CD4-positive, alpha-beta T cell treated with Interleukin-6 for 4 hours (primary cell): Measurements from ENCODE around the gene ADPGK.
"Not testable (repeated sequence)": the region's sequence is repeated elsewhere in the genome, so short reads cannot be mapped to it uniquely, and the experiment has no call there.

Experiments
- DNase-seq: peaks from one replicate; pipeline ENCODE4 v3.0.0-alpha.2; 2020; ENCODE audit warnings: mixed read lengths

Gene ADPGK

DNA sequence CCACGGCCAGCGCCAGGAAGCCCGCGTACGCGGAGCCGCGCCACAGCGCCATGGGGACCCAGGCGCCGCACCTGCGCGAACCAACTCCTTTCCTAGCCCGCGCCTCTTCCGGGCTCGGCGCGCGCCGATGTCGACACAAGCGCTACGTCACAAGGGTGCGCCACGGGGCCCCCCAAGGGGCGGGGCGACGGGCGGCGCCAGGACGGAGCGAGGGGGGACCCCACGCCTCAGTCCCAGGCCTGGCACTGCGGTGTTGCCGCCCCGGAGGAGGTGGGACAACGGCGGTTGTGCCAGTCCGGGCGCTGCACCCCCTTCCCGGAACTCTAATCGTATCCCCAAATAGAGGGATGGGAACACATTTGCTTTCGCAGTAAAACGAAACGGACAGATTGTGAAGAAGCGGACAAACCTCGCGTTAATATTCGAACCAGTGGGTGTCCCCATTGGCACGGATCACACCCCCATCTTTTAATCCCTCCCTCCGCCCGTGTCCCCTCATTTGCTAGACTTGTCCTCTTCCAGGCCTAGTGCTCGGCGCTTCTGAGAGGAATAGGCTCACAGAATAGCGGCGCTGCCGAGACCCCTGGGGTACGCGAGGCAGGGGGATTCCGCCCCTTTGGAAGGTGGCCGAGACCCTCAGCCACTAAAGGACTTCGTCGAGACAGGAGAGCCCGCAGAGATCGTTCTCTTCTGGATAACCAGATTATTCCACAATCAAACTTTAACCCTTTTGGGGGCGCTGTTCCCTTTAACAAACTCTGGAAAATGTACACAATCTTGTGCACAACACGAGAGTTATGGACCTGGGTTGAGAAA lies at the start of gene ADPGK:
Gene ADPGK (minus strand): TSS at position 119 of the 816 bp plus-strand sequence. CDS start 67 bp downstream, at position 52.
- peak; percentile 93 for DNase-seq

DNA sequence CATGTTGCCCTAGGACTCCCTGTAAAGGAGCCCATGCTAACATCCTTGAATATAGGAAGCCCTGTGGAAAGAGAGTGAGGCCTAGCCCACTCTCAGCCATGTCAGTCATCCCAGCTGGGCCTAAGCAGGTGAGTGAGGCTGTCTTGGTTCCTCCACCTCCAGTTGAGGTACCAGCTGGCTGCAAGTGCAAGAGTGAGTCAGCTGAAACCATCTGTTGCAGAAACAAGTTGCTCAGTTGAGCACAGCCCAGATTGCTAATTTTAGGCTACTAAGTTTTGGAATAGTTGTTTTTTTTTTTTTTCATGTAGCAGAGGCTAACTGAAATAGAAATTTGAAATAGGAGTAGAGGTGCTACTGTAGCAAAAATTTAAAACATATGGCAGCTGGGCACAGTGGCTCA lies 43.7 kb upstream of the ADPGK start:
- DNase-seq, result no peak

DNA sequence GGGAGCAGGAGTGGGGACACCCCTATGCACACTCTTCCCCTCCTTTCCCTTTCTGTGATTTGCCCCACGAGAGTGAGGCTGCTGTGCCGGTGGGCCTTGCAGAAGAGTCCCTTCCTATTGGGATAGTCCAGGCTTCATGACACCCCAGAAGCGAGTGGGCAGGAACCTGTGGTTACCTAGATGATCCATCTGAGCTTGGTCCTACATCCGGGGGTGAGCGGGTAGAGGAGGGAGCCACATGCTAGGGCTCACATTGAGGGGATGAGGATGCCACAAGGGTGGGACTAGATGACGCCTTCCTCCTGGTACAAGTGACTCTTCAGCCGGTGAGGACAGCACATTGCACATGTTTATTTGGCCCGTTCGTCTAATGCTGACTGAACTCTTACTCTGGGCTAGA lies 43.1 kb upstream of the ADPGK start:
- no peak for DNase-seq

DNA sequence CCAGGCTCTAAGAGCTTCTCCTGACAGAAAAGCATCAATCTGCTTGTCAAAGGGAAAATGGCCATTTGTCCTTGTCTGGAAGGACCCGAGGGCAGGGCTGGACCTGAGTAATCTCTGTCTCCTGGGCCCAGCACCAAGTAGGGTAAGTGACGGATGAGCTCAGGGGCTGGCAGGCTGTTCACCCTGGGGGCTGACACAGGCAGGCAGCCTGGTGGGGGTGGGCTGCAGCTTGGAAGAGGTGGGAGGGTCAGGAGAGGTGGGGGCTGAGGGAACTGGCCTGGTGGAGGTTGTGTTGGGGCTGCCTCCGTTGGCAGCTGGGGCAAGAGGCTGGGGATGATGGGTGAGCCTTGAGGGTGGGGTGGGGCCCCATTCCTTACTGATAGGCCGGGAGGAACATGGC lies 42.3 kb upstream of the ADPGK start:
- DNase-seq, result no peak

DNA sequence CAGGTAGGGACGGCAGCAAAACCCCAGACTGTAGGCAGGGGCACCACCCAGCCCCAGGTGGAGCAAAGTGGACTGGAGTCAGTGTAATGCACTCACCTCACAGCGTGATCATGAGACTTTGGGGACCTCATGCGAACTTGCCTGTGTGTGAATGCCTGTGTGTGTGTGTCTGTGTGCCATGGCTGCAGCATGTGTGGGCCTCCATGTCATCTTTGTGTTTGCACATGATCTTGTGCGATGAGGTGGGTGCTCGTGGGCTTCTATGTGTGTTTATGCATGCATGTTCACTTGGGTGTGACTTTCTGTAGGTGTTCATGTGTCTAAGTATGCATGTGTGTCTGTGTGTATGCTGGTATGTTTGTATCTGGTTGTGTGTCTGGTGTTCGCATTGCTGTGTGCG lies 41.2 kb upstream of the ADPGK start:
- DNase-seq, result no peak

DNA sequence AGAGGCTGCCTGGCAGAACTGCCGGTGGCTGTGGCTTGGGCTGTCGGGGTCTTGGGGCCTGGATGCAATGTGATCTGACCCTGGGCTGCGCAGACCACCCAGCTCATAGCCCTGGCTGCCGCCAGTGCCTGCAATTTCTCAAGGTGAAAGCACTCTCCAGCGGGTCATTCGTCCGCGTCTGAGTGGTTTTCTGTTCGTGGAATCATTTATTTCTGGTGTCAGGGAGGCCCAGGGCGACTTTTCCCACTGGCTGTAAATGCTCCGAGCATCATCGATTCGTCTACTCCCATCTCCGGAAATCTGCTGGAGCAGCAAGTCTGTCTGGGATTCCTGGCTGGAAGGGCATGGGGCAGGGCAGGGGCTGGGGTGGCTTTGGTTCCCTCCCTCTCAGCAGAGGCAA lies 40.6 kb upstream of the ADPGK start:
- DNase-seq, result no peak

DNA sequence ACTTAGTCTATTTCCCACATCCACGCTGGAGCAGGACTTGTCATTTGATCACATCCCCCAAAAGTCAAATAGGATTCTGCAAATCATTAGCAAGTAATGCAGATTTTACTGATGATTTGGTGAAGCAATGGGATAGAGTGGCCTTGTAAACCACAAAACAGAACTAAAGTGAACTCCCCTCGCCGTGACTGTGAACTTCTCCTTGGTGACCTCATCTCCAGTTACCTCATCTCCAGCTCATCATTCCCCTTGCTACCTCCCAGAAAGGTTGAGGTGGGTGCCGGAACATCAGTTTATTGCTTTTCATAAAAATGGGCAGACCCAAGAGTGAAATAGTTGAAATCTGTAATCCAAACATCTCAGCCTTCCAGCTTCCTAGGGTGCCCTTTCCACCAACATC lies 36.7 kb upstream of the ADPGK start:
- DNase-seq, result no peak

DNA sequence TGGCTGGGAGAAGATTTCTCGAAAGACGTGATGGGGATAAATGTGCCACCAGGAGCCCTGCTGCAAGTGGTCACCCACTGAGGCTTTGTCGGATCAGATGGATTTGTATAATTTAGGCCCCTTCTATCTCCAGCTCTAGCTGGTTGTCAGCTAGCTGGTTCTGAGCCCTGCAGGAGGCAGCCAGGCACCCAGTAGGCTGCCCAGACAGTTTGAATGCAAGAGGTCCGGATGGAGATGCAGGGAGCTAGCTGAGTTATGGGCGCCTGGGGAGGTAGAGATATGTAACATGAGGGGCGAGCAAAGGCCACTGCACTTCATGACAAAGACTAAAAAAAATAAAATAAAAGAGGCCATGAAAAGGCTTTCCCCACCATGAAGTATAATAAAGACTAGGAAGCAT lies 35.1 kb upstream of the ADPGK start:
- DNase-seq, result no peak

DNA sequence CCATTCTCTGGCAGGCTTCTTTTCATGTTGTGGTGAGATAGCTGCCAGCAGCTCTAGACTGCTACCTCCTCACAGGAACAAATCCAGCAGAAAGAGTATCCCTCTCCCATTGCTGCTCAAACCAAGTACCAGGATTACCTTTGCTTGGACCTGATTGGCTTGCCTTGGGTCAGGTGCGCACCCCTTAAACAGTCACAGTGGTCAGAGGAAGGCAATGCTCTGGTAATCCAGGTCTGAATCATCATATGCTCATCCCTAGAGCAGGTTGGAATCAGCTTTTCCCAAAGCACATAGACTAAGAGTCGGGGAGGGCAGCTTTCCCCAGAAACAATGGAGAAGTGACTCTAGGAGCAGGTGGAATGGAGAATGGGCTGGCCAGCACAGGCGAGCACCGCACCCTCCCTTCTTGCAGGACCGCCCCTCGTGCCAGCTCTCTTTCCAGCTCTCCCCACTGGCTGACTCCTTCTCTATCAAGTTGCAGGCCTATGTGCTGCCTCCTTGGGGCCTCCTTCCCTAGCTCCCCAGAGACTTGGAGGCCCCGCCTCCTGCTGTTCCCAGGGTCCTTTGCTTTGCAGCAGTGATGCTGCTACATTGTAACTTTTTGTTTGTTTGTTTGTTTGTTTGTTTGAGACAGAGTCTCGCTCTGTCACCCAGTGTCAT lies 29.9 kb upstream of the ADPGK start:
- no peak for DNase-seq

DNA sequence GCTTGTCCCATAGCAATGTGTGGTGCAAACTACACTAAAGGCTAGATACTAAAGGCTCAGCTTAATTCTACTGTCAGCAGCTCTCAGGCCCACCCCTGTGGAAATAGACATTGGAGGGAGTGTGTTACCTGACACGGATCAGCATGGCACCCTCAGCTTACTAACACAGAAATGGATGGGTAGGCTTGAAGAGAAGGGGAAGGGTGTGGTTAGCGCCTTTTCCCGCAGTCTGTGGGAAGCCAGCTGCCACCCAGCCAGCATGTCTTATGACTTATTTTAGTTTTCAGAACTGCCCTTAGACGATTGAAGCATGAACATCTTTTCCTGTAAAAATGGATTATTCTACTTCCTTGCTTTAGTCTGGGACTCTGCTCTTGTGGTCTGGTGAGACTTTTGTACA lies 25.8 kb upstream of the ADPGK start:
- DNase-seq, result no peak

DNA sequence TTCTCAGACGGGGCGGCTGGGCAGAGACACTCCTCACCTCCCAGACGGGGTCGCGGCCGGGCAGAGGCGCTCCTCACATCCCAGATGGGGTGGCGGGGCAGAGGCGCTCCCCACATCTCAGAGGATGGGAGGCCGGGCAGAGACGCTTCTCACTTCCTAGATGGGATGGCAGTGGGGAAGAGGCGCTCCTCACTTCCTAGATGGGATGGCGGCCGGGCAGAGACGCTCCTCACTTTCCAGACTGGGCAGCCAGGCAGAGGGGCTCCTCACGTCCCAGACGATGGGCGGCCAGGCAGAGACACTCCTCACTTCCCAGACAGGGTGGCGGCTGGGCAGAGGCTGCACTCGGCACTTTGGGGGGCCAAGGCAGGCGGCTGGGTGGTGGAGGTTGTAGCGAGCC lies 23.8 kb upstream of the ADPGK start:
- not testable (repeated sequence) for DNase-seq

DNA sequence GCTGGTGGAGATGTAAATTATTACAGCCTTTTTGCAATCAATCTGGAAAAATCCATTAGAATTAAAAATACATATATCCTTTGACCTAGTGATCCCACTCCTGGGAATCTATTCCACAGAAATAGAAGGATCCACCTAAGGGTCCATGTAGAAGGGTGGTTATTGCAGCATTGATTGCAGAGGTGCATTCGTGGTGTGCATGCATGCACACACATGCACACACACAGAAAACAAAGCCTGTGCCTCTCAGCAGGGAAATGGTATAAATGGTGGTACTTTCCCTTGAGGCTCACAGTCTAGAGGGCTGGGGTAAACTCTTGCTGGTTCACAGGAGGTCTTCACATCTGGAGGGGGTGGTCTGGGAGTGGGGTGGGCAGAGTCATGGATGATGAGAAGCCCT lies 19.4 kb upstream of the ADPGK start:
- DNase-seq, result no peak

DNA sequence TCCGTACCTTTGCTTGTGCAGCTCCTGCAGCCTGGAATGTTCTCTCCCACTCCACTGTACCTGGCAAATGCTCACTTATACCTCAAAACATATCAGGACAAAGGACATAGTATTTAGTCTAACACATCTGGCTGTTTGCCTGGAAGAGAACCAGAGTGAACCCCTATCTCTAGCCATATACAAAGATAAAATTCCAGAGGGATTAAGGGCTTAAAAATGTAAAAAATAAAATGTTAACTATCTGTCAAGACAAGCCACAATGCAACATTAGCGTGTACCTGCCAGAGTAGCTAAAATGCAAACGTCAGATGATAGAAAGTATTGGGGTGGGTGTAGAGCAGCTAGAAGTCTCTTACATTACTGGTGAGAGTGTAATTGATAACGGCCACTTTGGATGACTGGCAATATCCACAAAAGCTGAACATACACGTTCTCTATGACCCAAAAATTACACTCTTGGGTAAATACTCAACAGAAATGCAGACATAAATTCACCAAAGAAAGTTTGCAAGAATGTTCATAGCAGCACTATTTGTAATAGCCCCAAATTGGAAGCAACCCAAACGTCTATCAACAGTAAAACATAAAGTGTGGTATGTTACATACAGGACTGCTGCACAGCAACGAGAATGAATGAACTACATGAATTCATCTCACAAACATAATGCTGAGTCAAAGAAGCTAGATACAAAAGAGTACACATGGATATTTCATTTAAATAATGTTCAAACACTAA lies 18.2 kb upstream of the ADPGK start:
- no peak for DNase-seq

DNA sequence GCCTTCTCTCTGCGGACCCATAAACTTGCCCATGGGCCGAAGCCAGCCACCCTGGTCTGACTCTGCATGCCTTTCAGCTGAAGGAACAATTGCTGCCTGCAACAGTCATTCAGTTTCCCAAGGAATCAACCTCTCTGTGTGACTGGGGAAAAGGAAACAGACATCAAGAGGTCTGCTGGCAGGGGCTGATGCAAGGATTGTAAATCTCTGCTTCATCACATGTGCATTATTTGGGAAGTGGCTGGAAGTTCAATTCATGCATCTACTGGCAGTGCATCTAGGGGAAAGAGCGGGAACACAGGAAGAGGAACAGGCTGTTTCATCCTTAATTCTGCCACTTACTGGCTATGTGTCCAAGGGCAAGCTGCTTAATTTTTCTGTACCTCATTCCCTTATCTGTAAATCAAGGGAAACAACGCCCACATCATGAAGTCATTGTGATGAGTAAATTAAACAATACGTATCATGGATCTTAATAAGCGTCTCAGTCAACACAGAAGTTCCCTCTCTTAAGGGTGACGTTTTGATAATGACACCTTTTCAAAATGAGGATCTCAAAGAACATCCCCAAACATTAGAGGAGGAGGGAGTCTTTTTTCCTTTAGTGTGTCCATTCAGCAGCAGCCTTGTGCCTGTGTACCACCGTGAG lies 17.4 kb upstream of the ADPGK start:
- no peak for DNase-seq

DNA sequence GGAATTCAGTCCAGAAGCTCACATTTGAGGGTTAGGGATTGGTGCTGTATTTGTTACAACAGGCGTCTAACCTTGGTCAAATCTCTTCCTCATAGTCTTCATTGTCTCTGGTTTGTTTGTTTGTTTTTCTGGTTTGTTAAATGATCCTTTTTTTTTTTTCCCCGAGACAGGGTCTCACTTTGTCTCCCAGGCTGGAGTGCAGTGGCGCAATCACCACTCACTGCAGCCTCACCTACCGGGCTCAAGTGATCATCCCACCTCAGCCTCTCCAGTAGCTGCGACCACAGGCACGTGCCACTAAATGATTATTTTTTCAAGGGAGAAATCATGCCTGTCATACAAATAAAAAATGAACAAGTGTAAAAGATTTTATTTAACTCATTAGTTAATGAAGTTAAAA lies 14.3 kb upstream of the ADPGK start:
- no peak for DNase-seq

DNA sequence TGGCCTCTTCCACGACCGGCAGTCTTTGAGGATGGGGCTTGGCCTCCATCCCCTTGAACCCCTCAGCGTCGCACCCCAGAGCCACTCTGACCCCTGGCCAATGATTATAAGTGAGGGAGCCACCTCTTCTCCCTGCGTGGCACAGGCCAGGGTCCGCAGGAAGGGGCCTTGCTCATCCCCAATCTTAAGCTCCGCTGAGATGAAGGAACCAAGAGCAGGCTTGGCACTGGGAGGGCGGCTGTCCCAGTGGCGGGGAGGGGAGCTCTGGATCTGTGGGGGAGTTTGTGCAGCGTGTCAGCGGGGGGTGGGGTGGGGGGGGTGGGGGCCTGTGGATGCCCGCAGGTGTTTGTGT lies 13.8 kb upstream of the ADPGK start:
- no peak for DNase-seq

DNA sequence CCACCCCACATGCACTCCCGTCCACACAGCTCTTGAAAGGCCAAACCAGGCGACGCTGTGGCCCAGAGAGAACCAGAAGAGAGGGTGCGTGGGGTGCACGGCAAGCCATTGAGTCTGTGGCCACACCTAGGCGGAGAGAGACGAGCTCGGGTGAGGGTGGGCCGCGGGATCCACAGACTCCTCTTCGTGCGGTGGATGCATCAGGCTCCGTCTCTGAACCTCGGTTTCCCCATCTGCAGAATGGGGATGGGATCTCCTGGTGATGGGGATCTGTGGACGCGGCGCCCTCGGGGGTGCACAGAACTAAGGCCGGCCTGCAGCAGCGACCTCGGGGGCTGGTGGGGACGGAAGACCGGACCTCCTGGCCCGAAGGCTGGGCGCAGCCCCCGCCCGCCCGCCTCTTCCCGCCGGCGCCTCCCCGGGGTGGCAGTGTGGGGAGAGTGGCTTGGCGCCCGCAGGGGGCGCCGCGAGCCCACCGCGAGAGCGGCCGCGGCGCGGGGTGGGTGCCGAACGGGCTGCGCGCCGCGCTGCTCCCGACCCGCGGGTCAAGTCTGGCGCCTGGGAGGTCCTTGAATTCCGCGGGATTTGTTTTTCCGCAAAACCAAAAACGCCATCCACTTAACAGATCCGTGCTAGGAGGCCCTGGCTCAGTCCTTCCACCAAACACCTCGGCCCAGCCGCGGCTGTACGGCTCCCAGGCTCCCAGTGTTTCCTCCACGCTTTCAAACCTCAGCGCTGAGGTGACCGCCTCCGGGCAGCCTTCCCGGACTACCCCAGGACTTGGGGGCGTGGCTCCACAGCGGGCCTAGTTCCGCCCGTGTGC lies 13.2 kb upstream of the ADPGK start:
- DNase-seq, result peak; percentile 50

DNA sequence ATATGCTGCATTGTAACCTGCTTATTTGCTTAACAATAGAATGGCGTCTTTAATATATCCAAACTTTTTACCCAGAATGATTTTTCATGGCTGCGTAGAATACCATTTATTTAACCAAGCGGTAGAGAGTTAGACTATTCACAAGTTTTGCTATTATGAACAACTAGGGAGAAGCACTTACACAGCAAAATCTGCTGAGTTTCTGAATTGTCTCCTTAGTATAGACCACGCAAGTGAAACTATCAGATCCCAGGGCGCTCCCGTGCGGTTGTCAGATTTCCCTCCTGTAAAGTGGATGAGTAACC lies 12.6 kb upstream of the ADPGK start:
- no peak for DNase-seq

DNA sequence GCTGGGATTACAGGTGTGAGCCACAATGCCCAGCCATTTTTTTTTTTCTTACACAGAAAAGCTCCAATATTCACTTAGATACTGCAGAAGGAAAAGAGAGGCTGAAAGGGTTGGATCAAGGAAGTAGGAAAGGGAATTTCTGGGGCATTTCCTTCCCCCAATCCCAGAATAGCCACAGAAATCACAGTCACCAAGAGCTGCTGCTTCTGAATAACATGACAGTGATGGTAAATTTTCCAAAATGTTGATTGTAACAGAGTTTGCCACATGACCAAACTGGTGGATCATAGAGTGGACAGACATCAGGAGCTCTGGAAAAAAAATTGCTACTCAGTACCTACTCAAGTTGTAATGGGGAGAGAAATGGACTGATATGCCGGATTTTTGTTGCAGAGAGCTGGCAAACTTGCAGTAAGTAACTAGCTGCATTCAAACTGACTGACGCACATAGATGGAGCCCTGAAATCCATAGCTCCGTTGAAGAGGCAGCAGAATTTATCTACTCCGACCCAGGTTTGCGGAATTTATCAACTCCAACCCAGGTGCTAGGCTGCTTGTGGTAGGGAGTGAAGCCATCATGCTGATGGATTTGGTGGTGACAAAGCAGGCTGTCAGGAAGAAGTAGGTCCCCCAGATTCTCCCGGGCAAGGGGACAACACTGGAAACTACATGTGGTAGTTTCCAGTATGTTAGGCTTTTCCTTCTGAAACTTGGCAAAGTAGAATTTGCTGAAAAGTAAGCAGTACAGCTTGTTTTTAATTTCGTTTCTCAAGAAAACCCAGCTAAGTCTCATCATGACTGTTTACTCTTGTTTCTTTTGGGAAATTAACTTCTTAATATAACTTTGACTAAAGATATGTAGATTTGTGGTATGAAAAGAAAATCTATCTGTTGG lies 10.5 kb upstream of the ADPGK start:
- DNase-seq, result no peak

DNA sequence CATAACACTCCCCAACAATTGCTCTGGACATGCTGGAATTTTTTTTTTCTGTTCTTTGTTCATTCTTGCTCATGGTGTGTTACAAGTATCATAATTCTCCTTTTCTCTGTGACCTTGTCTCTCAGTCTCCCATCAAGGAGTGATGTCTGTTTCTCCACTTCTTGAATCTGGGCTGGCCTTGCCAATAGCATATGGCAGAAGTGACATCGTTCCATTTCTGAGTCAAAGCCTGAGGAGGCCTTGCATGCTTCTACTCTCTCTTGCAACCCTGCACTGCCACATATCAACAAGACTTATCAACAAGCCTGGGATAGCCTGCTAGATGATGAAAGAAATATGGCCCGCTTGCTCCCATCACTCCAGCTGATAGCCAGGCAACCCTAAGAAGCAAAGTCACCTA lies 8.9 kb upstream of the ADPGK start:
- no peak for DNase-seq

DNA sequence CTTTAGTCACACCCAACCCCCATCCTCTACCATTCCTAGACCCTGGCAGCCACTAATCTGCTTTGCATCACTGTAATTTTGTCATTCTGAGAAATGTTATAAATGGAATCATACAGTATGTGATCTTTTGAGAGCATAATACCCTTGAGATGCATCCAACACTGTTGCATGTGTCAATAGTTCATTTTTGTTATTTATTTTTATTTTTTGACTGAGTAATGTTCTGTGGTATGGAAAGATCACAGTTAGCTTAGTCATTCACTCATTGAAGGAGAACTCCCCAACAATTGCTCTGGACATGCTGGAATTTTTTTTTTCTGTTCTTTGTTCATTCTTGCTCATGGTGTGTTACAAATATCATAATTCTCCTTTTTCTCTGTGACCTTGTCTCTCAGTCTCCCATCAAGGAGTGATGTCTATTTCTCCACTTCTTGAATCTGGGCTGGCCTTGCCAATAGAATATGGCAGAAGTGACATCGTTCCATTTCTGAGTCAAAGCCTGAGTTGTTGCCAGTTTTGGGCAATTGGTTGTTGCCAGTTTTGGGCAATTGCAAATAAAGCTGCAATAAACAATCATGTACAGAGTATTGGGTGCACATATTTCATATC lies 6.8 kb upstream of the ADPGK start:
- DNase-seq, result no peak
